WTC11 (cell line): ENCODE results near the gene NDUFB10. TPM values are rescaled to one million over a fixed set of nuclear protein-coding genes. Genes with fewer than 3 reads are reported as not detected.

Experiments
- ATAC-seq: fragments of 200-7000 bp; cut with Tn5 transposase; 2 replicates; pipeline ENCODE4 v1.10.0; 2021; ENCODE audit warnings: mild to moderate bottlenecking, moderate library complexity
- CTCF ChIA-PET: fragments of 300-600 bp; sonication (Branson Sonifier 250); formaldehyde crosslinking; loops from one replicate; lab custom pipeline; 2021; ENCODE audit warnings: antibody characterized with exemption; lab: Charles Lee
- POLR2A ChIA-PET: fragments of 350-600 bp; sonication (Branson Sonifier 250); formaldehyde crosslinking; loops from one replicate; lab custom pipeline; 2021; ENCODE audit warnings: antibody characterized with exemption; lab: Charles Lee
- DNase-seq: peaks from one replicate; pipeline ENCODE4 v3.0.0; 2021; ENCODE audit warnings: low spot score
- H3K27ac Mint-ChIP-seq: 2 replicates; pipeline ENCODE4 v1.8.0; 2021; ENCODE audit warnings: mixed read lengths
- H3K27me3 Mint-ChIP-seq: 2 replicates; pipeline ENCODE4 v1.8.0; 2021; ENCODE audit warnings: low read depth, mild to moderate bottlenecking, moderate library complexity, mixed read lengths
- H3K36me3 Mint-ChIP-seq: 2 replicates; pipeline ENCODE4 v1.8.0; 2021; ENCODE audit warnings: mixed read lengths
- H3K4me1 Mint-ChIP-seq: 2 replicates; pipeline ENCODE4 v1.8.0; 2022; ENCODE audit warnings: mixed read lengths
- H3K4me3 Mint-ChIP-seq: 2 replicates; pipeline ENCODE4 v1.8.0; 2021; ENCODE audit warnings: mild to moderate bottlenecking, moderate library complexity, mixed read lengths
- H3K9me3 Mint-ChIP-seq: 2 replicates; pipeline ENCODE4 v1.8.0; 2021; ENCODE audit warnings: mixed read lengths
- AR ChIP-seq: fragments of 250-450 bp; sonication (Bioruptor Pico); IDR thresholded peaks from 2 replicates; pipeline ENCODE4 v1.9.0; 2021; ENCODE audit warnings: mild to moderate bottlenecking
- CBFB ChIP-seq: sonication (generic); formaldehyde crosslinking; IDR thresholded peaks from 2 replicates; pipeline ENCODE4 v1.8.1; 2022; ENCODE audit warnings: mild to moderate bottlenecking, low read depth, missing genetic modification reagents
- E2F4 ChIP-seq: sonication (generic); formaldehyde crosslinking; IDR thresholded peaks from 2 replicates; pipeline ENCODE4 v1.8.1; 2022; ENCODE audit warnings: low read depth, mild to moderate bottlenecking, moderate library complexity, missing genetic modification reagents, borderline replicate concordance
- ELF4 ChIP-seq: sonication (generic); formaldehyde crosslinking; IDR thresholded peaks from 2 replicates; pipeline ENCODE4 v1.8.1; 2022; ENCODE audit warnings: low read depth, mild to moderate bottlenecking, moderate library complexity, missing genetic modification reagents
- GABPB1 ChIP-seq: sonication (generic); formaldehyde crosslinking; IDR thresholded peaks from 2 replicates; pipeline ENCODE4 v1.8.1; 2023; ENCODE audit warnings: mild to moderate bottlenecking, missing genetic modification reagents
- HMGXB4 ChIP-seq: sonication (generic); formaldehyde crosslinking; IDR thresholded peaks from 2 replicates; pipeline ENCODE4 v1.8.1; 2023; ENCODE audit warnings: mild to moderate bottlenecking, moderate library complexity, missing genetic modification reagents
- JUN ChIP-seq: sonication (generic); formaldehyde crosslinking; IDR thresholded peaks from 2 replicates; pipeline ENCODE4 v1.8.0; 2023; ENCODE audit warnings: mild to moderate bottlenecking, missing genetic modification reagents
- MLX ChIP-seq: sonication (generic); formaldehyde crosslinking; IDR thresholded peaks from 2 replicates; pipeline ENCODE4 v1.8.1; 2023; ENCODE audit warnings: mild to moderate bottlenecking, missing genetic modification reagents, moderate library complexity
- RELA ChIP-seq: sonication (generic); formaldehyde crosslinking; IDR thresholded peaks from 2 replicates; pipeline ENCODE4 v1.8.1; 2022; ENCODE audit warnings: missing genetic modification reagents, mild to moderate bottlenecking, borderline replicate concordance
- RORB ChIP-seq: fragments of 250-450 bp; sonication (Bioruptor Pico); IDR thresholded peaks from 2 replicates; pipeline ENCODE4 v1.9.0; 2021; ENCODE audit warnings: mild to moderate bottlenecking
- SMAD4 ChIP-seq: sonication (generic); formaldehyde crosslinking; IDR thresholded peaks from 2 replicates; pipeline ENCODE4 v1.8.0; 2022; ENCODE audit warnings: mild to moderate bottlenecking, missing genetic modification reagents
- ZBTB43 ChIP-seq: sonication (generic); formaldehyde crosslinking; IDR thresholded peaks from 2 replicates; pipeline ENCODE4 v1.8.1; 2023; ENCODE audit warnings: mild to moderate bottlenecking, missing genetic modification reagents
- ZMAT4 ChIP-seq: fragments of 250-450 bp; sonication (Bioruptor Pico); IDR thresholded peaks from 2 replicates; pipeline ENCODE4 v1.9.0; 2021; ENCODE audit warnings: mild to moderate bottlenecking
- ZNF121 ChIP-seq: sonication (generic); formaldehyde crosslinking; IDR thresholded peaks from 2 replicates; pipeline ENCODE4 v1.8.0; 2023; ENCODE audit warnings: missing genetic modification reagents
- ZNF138 ChIP-seq: sonication (generic); formaldehyde crosslinking; conservative IDR thresholded peaks from 2 replicates; pipeline ENCODE4 v1.8.1; 2022; ENCODE audit warnings: mild to moderate bottlenecking, moderate library complexity, missing genetic modification reagents
- ZNF281 ChIP-seq: sonication (generic); formaldehyde crosslinking; IDR thresholded peaks from 2 replicates; pipeline ENCODE4 v1.8.0; 2023; ENCODE audit warnings: mild to moderate bottlenecking, missing genetic modification reagents
- ZNF396 ChIP-seq: fragments of 250-450 bp; sonication (Bioruptor Pico); IDR thresholded peaks from 2 replicates; pipeline ENCODE4 v1.8.0; 2021; ENCODE audit warnings: mild to moderate bottlenecking, moderate library complexity, borderline replicate concordance
- ZNF416 ChIP-seq: fragments of 250-450 bp; sonication (Bioruptor Pico); IDR thresholded peaks from 2 replicates; pipeline ENCODE4 v1.9.0; 2021; ENCODE audit warnings: mild to moderate bottlenecking, inconsistent platforms
- ZNF512 ChIP-seq: sonication (generic); formaldehyde crosslinking; IDR thresholded peaks from 2 replicates; pipeline ENCODE4 v1.8.1; 2022; ENCODE audit warnings: missing genetic modification reagents, borderline replicate concordance
- ZSCAN18 ChIP-seq: fragments of 250-450 bp; sonication (Bioruptor Pico); IDR thresholded peaks from 2 replicates; pipeline ENCODE4 v2.1.2; 2022; ENCODE audit warnings: mild to moderate bottlenecking, moderate library complexity
- total RNA-seq: library from RNA; stranded (reverse); gene quantifications from 3 replicates; pipeline ENCODE4 v1.2.3, GENCODE V29; 2021

NDUFB10 gene
- total RNA-seq, 1 experiment from 2014 or later = 228 TPM

GRCh38 chr16:1942810-1943726 lies 16.3 kb upstream of the NDUFB10 start, which contains the start of gene MSRB1 (continued):
- no peak for TF ChIP-seq ZMAT4 (CRISPR knock-in tag)
- TF ChIP-seq RORB (CRISPR knock-in tag) = no peak
- no peak for TF ChIP-seq ZNF138
- 0 out of 2 replicates have a peak, but pooled peaks have one; percentile 35 for TF ChIP-seq RELA (CRISPR knock-in tag)
- TF ChIP-seq ELF4 (CRISPR knock-in tag) = peak; percentile 0; the same call in 1 of the 2 replicates
- TF ChIP-seq HMGXB4 = no peak
- TF ChIP-seq ZNF416 (CRISPR knock-in tag) = 0 out of 2 replicates have a peak, but pooled peaks have one; percentile 62
- no peak for TF ChIP-seq CBFB (CRISPR knock-in tag)
- no peak for TF ChIP-seq SMAD4 (CRISPR knock-in tag)
- peak; percentile 44; the same call in 1 of the 2 replicates for TF ChIP-seq MLX (CRISPR knock-in tag)
- TF ChIP-seq AR = no peak
- no peak for TF ChIP-seq ZNF396
- TF ChIP-seq ZBTB43 (CRISPR knock-in tag) = no peak
- 0 out of 2 replicates have a peak, but pooled peaks have one; percentile 12 for TF ChIP-seq GABPB1
- TF ChIP-seq E2F4 (CRISPR knock-in tag) = no peak
- TF ChIP-seq JUN = 0 out of 2 replicates have a peak, but pooled peaks have one; percentile 28
- TF ChIP-seq, all 79 proteins: peak for 23

GRCh38 chr16:1944612-1945199 lies 14.6 kb upstream of the NDUFB10 start:
- Mint-ChIP-seq H3K9me3 (no peaks in the 10 kb centered on the region), H3K4me1 (peaks cover 22% of the 10 kb centered on the region), H3K36me3 (no peaks in the 10 kb centered on the region), H3K27me3 (peaks cover 16% of the 10 kb centered on the region), H3K27ac (no peak overlapping the region), H3K4me3 (peak overlapping the region; percentile 87)
- POLR2A ChIA-PET = interaction anchor here (1.7 kb wide), 1 partner anchor 16 kb away, joined by 5 read pairs; no protein-coding TSS in a partner anchor
- CTCF ChIA-PET = interaction anchor here (0.6 to 0.8 kb wide), 2 partner anchors 59 to 1419 kb away, joined by 3 read pairs; no protein-coding TSS in a partner anchor
- DNase-seq (no peak), ATAC-seq (no peak)
- no peak for TF ChIP-seq ZNF121 (CRISPR knock-in tag)
- no peak for TF ChIP-seq ZNF281
- no peak for TF ChIP-seq ZSCAN18 (CRISPR knock-in tag)
- TF ChIP-seq ZNF512 (CRISPR knock-in tag) = no peak
